Measurements from ENCODE around the gene NPHP4.

The NPHP4 gene

GRCh38 chr1:5947071-5947821 is 45.0 kb downstream of the NPHP4 start:
- 91 to 94% methylated on average over 19 to 21 of the region's 22 CpGs for WGBS, 2 experiments (ENCODE audit: insufficient coverage in 2 of 2)
- H3K36me3 ChIP-seq (ENCODE audit: control insufficient read depth, insufficient read depth, low read length) = peaks cover 24% of the 10 kb centered on the region

DNA sequence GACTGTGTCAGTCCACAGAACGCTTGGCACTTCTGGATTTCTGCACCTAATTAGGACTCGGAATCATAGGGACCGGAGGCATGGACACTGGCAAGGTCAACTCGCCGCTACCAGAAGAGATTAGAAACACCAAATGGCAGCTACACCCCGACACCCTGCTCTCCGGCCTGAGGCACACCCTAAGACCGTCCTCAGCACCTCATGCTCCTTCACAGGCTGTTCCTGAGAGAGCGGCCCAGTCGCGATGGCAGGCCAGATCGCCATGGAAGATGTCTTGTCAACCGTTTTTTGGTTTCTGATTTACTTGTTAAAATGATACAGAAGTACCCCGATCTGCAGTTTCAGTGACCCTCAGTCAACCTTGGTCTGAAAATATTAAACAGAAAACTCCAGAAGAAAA is 46.8 kb downstream of the NPHP4 start:
- peaks cover 4% of the 10 kb centered on the region for H3K9me3 ChIP-seq (ENCODE audit: control insufficient read depth, low read length)
- peaks cover 21% of the 10 kb centered on the region for H3K36me3 ChIP-seq (ENCODE audit: control insufficient read depth, insufficient read depth, low read length)
- no peak overlapping the region for H3K27ac ChIP-seq (ENCODE audit: low read depth, low read length, severe bottlenecking)
- 96 to 97% methylated on average over 9 of the region's 14 CpGs for WGBS, 2 experiments (ENCODE audit: insufficient coverage in 2 of 2)
- H3K4me3 ChIP-seq (ENCODE audit: extremely low read depth, insufficient read depth, low read length, poor library complexity, severe bottlenecking) = no peak overlapping the region
- H3K4me1 ChIP-seq (ENCODE audit: control insufficient read depth, insufficient read depth, low read length, poor library complexity, severe bottlenecking) = no peaks in the 10 kb centered on the region

More at GRCh38 chr1:5947071-5947821, 45.0 kb downstream of the NPHP4 start:
- Histone ChIP-seq H3K27ac (ENCODE audit: low read depth, low read length, severe bottlenecking) (no peak overlapping the region), H3K4me1 (ENCODE audit: control insufficient read depth, insufficient read depth, low read length, poor library complexity, severe bottlenecking) (no peaks in the 10 kb centered on the region), H3K9me3 (ENCODE audit: control insufficient read depth, low read length) (no peaks in the 10 kb centered on the region), H3K4me3 (ENCODE audit: extremely low read depth, insufficient read depth, low read length, poor library complexity, severe bottlenecking) (no peak overlapping the region)

DNA sequence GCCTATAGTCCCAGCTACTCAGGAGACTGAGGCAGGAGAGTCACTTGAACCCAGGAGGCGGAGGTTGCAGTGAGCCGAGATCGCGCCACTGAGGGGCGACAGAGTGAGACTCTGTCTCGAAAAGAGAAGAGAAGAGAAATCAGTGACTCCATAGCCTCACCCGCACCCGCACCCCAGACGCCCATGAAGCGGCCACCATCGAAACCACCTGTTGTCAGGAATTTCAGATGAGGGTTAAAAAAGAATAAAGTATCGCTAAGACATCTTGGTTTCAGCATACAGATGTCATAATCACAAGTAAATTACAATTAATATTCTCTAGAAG is 47.4 kb downstream of the NPHP4 start:
- Histone ChIP-seq H3K4me3 (ENCODE audit: extremely low read depth, insufficient read depth, low read length, poor library complexity, severe bottlenecking) (no peak overlapping the region), H3K27ac (ENCODE audit: low read depth, low read length, severe bottlenecking) (no peak overlapping the region), H3K9me3 (ENCODE audit: control insufficient read depth, low read length) (peaks cover 4% of the 10 kb centered on the region), H3K36me3 (ENCODE audit: control insufficient read depth, insufficient read depth, low read length) (peaks cover 16% of the 10 kb centered on the region), H3K4me1 (ENCODE audit: control insufficient read depth, insufficient read depth, low read length, poor library complexity, severe bottlenecking) (no peaks in the 10 kb centered on the region)
- 91 to 99% methylated on average over 8 to 10 of the region's 12 CpGs for WGBS, 2 experiments (ENCODE audit: insufficient coverage in 2 of 2)

DNA sequence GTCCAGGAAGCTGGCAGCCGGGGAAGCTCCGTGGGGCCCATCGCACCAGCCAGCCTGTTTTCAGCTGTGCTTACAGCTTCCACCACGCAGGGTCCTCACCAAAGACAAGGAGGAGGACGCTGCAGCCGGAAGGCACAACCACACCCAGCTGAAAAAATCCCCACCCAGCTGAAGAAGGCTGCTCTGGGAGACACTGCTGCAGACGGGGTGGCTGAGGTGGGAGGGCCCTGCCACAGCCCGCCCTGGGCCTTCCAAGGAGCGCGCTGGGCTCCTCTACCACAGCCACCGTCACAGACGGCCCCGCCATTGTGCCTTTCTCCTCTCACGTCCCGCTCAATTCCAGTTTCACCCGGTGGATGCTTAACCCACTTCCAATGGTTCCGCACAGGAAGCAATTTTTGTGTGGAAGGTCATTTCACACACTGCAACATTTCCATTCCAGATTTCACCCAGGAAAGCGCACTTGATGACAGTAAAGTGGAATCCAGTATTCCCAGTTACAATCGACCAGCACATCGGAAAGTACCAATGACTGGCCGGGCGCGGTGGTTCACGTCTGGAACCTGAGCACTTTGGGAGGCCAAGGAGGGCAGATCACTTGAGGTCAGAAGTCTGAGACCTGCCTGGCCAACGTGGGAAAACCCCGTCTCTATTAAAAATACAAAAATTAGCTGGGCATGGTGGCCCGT is 47.9 kb downstream of the NPHP4 start:
- peaks cover 4% of the 10 kb centered on the region for H3K9me3 ChIP-seq (ENCODE audit: control insufficient read depth, low read length)
- peaks cover 18% of the 10 kb centered on the region for H3K36me3 ChIP-seq (ENCODE audit: control insufficient read depth, insufficient read depth, low read length)
- 93 to 96% methylated on average over 22 to 24 of the region's 27 CpGs for WGBS, 2 experiments (ENCODE audit: insufficient coverage in 2 of 2)
- H3K27ac ChIP-seq (ENCODE audit: low read depth, low read length, severe bottlenecking) = no peak overlapping the region
- no peak overlapping the region for H3K4me3 ChIP-seq (ENCODE audit: extremely low read depth, insufficient read depth, low read length, poor library complexity, severe bottlenecking)
- no peaks in the 10 kb centered on the region for H3K4me1 ChIP-seq (ENCODE audit: control insufficient read depth, insufficient read depth, low read length, poor library complexity, severe bottlenecking)

DNA sequence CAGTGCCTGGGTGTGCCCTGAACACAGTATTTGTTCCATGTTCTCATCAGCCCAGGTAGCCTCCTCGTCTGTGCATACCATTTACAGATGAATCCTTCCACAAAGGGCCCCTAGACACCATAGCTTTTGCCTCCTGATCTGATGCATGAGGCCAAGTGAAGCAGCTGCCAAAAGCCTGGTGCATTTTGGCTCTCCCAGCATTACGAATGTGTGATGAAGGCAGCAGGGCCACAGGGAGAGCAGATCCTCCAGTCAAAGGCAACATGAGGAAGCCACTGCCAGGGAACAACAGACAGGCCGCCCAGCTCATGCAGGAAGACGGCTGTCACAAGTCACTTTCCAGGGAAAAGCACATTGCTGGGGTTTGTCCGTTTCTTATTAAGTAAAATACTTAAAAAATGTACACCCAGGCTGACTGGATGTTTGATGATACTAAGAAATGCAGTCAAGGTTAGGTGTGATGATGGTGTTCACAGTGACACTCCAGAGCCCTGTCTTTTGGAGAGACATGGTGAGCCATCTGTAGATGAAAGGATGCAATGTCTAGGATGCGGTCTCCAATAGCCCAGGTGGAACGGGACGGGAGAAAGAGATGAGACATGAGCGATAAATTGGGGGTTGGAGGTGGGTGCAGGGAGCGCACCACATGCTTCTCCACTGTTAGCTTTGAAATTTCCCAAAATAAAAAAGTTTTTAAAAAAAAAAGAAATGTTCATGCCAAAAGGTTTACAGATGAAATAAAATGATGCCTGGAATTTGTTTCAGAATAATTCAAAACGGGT is 48.7 kb downstream of the NPHP4 start:
- no peaks in the 10 kb centered on the region for H3K4me1 ChIP-seq (ENCODE audit: control insufficient read depth, insufficient read depth, low read length, poor library complexity, severe bottlenecking)
- peaks cover 4% of the 10 kb centered on the region for H3K9me3 ChIP-seq (ENCODE audit: control insufficient read depth, low read length)
- H3K36me3 ChIP-seq (ENCODE audit: control insufficient read depth, insufficient read depth, low read length) = peaks cover 20% of the 10 kb centered on the region
- WGBS, 2 experiments (ENCODE audit: insufficient coverage in 2 of 2) = 93 to 95% methylated on average over 7 to 8 of the region's 11 CpGs
- no peak overlapping the region for H3K4me3 ChIP-seq (ENCODE audit: extremely low read depth, insufficient read depth, low read length, poor library complexity, severe bottlenecking)
- H3K27ac ChIP-seq (ENCODE audit: low read depth, low read length, severe bottlenecking) = no peak overlapping the region

DNA sequence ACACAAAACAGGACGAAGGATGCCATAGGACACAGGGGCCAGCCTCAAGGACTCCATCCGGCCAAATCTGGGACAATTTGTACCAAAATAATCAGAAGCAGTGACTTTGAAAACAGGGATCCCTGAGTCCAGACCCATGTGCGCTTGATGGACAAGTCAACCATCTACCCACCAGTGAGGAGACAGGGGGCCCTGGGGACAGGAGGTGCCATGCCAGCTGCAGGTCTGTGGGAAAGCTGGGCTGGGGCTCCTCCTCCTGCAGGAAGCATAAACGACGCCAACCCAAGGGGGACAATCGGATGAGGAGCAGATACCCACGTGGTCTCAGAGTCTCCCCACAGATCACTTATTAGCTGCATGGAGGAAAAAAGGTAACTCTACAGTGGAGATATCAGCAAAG is 50.6 kb downstream of the NPHP4 start:
- H3K36me3 ChIP-seq (ENCODE audit: control insufficient read depth, insufficient read depth, low read length) = peaks cover 25% of the 10 kb centered on the region
- H3K27ac ChIP-seq (ENCODE audit: low read depth, low read length, severe bottlenecking) = no peak overlapping the region
- WGBS, 2 experiments (ENCODE audit: insufficient coverage in 2 of 2) = 92 to 99% methylated on average over 6 to 7 of the region's 7 CpGs
- H3K4me3 ChIP-seq (ENCODE audit: extremely low read depth, insufficient read depth, low read length, poor library complexity, severe bottlenecking) = no peak overlapping the region
- peaks cover 3% of the 10 kb centered on the region for H3K4me1 ChIP-seq (ENCODE audit: control insufficient read depth, insufficient read depth, low read length, poor library complexity, severe bottlenecking)
- peaks cover 4% of the 10 kb centered on the region for H3K9me3 ChIP-seq (ENCODE audit: control insufficient read depth, low read length)

GRCh38 chr1:5940723-5941407 is 51.4 kb downstream of the NPHP4 start:
- no peak overlapping the region for H3K4me3 ChIP-seq (ENCODE audit: extremely low read depth, insufficient read depth, low read length, poor library complexity, severe bottlenecking)
- H3K36me3 ChIP-seq (ENCODE audit: control insufficient read depth, insufficient read depth, low read length) = peaks cover 20% of the 10 kb centered on the region
- peaks cover 3% of the 10 kb centered on the region for H3K4me1 ChIP-seq (ENCODE audit: control insufficient read depth, insufficient read depth, low read length, poor library complexity, severe bottlenecking)
- peaks cover 4% of the 10 kb centered on the region for H3K9me3 ChIP-seq (ENCODE audit: control insufficient read depth, low read length)
- no CpG with 5 or more reads among the region's 2 CpGs for WGBS, 2 experiments (ENCODE audit: insufficient coverage in 2 of 2)
- H3K27ac ChIP-seq (ENCODE audit: low read depth, low read length, severe bottlenecking) = no peak overlapping the region

DNA sequence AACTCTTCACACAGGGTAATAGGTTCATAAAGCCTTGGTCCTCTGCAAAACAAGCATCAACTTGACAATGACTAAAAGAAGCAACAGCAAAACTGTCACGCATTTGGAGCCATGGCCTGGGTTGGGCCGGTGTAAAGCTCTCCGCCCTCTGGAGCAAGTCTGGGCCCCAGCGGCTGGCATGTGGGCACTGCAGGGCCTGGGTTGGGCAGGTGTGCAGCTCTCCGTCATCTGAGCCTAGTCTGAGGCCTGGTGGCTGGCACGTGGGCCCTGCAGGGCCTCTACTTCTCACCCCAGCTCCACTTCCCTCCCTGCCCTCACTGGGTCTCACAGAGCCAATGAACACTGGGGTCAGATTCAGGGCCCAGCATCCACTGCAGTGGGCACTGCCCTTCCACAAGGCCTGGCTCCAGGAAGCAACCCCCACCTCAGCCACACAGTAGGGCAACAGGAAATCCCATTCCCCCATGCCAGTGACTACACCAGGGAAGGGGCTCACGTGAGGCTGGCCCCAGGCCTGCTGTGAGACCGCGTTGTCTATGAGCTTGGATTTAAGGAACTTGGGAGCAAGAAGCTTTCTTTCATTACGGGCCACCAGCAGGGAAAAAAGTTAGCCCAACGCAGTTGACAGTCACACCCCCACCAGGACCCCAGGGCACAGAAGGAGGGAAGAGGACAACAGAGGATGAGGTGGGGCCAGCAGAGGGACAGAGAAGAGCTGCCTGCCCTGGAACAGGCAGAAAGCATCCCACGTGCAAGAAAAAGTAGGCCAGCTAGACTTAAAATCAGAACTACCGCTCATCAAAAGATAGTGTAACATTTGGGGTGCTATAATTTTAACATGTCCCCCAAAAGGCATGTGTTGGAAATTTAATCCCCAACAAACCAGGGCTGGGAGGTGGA is 52.7 kb downstream of the NPHP4 start:
- peaks cover 3% of the 10 kb centered on the region for H3K4me1 ChIP-seq (ENCODE audit: control insufficient read depth, insufficient read depth, low read length, poor library complexity, severe bottlenecking)
- 85 to 89% methylated on average over 5 to 12 of the region's 13 CpGs for WGBS, 2 experiments (ENCODE audit: insufficient coverage in 2 of 2)
- peaks cover 18% of the 10 kb centered on the region for H3K36me3 ChIP-seq (ENCODE audit: control insufficient read depth, insufficient read depth, low read length)
- H3K9me3 ChIP-seq (ENCODE audit: control insufficient read depth, low read length) = peaks cover 4% of the 10 kb centered on the region
- H3K4me3 ChIP-seq (ENCODE audit: extremely low read depth, insufficient read depth, low read length, poor library complexity, severe bottlenecking) = no peak overlapping the region
- H3K27ac ChIP-seq (ENCODE audit: low read depth, low read length, severe bottlenecking) = no peak overlapping the region

DNA sequence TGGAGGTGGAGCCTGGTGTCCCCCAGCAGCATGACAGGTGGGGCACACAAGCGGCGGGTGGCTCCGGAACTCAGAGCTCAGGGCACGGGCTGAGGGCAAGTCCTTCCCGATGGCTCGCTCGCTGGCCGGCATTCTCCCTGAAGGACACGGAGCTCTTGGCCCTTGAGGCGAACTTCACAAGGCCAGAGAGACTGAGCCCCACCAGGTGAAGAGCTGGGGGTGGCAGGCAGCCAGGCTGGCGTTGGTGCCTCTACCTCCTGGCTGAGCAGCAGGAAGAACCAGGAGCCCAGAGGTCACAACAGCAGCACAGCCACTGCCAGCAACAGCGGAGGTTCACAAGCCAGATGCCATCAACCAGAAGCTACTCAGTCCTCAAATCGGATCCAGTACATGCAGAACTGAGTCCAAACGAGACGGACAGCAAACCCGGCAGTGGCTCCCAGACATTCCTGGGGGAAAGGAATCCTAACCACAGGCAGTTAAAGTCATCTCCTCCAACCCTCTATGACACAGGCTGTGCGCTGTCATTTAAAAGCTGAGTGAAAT is 54.1 kb downstream of the NPHP4 start:
- peaks cover 3% of the 10 kb centered on the region for H3K4me1 ChIP-seq (ENCODE audit: control insufficient read depth, insufficient read depth, low read length, poor library complexity, severe bottlenecking)
- peaks cover 4% of the 10 kb centered on the region for H3K9me3 ChIP-seq (ENCODE audit: control insufficient read depth, low read length)
- no peak overlapping the region for H3K27ac ChIP-seq (ENCODE audit: low read depth, low read length, severe bottlenecking)
- no peak overlapping the region for H3K4me3 ChIP-seq (ENCODE audit: extremely low read depth, insufficient read depth, low read length, poor library complexity, severe bottlenecking)
- peaks cover 14% of the 10 kb centered on the region for H3K36me3 ChIP-seq (ENCODE audit: control insufficient read depth, insufficient read depth, low read length)
- 93 to 96% methylated on average over 14 to 16 of the region's 17 CpGs for WGBS, 2 experiments (ENCODE audit: insufficient coverage in 2 of 2)
